HG03469 (cell line): Measurements from ENCODE around the gene STYXL1.
"Not testable (repeated sequence)": the region's sequence is repeated elsewhere in the genome, so short reads cannot be mapped to it uniquely, and the experiment has no call there.

Experiments used
- ATAC-seq: cut with Tn5 transposase; IDR thresholded peaks from one replicate; pipeline ENCODE4 v1.9.1; 2021; ENCODE audit warnings: mild to moderate bottlenecking, moderate library complexity, moderate number of reproducible peaks; ENCODE audit not compliant: unreplicated experiment

STYXL1 gene

GRCh38 chr7:76066716-76067503, 19.1 kb upstream of the STYXL1 start:
- ATAC-seq, result no peak

- ATAC-seq, result no peak
Measured at GRCh38 chr7:76065016-76065612, 17.3 kb upstream of the STYXL1 start.

- ATAC-seq, result no peak
Measured at GRCh38 chr7:76064208-76064970, 16.6 kb upstream of the STYXL1 start.

GRCh38 chr7:76063525-76063924, 15.7 kb upstream of the STYXL1 start:
- no peak for ATAC-seq

GRCh38 chr7:76063114-76063513, 15.3 kb upstream of the STYXL1 start:
- no peak for ATAC-seq

- ATAC-seq, result no peak
Measured at GRCh38 chr7:76062254-76062653, 14.5 kb upstream of the STYXL1 start.

GRCh38 chr7:76060842-76061241, 13.0 kb upstream of the STYXL1 start:
- no peak for ATAC-seq

GRCh38 chr7:76058745-76059144, 10.9 kb upstream of the STYXL1 start:
- not testable (repeated sequence) for ATAC-seq

- no peak for ATAC-seq
Measured at GRCh38 chr7:76057813-76058145, 10.0 kb upstream of the STYXL1 start.

- no peak for ATAC-seq
Measured at GRCh38 chr7:76057103-76057812, 9.5 kb upstream of the STYXL1 start.

GRCh38 chr7:76056241-76056640, 8.4 kb upstream of the STYXL1 start:
- ATAC-seq, result no peak

GRCh38 chr7:76054123-76055120, 6.6 kb upstream of the STYXL1 start:
- no peak for ATAC-seq

GRCh38 chr7:76053461-76053860, 5.7 kb upstream of the STYXL1 start:
- ATAC-seq, result no peak

- not testable (repeated sequence) for ATAC-seq
Measured at GRCh38 chr7:76052681-76053080, 4.9 kb upstream of the STYXL1 start.

GRCh38 chr7:76051840-76052239, 4.0 kb upstream of the STYXL1 start:
- ATAC-seq, result no peak

- ATAC-seq, result no peak
Measured at GRCh38 chr7:76050545-76050944, 2.7 kb upstream of the STYXL1 start.

GRCh38 chr7:76049295-76049694, 1.5 kb upstream of the STYXL1 start:
- ATAC-seq, result no peak

- no peak for ATAC-seq
Measured at GRCh38 chr7:76048668-76048988, 828 bp upstream of the STYXL1 start.

- ATAC-seq, result no peak
Measured at GRCh38 chr7:76047305-76047810, 442 bp downstream of the STYXL1 start.

GRCh38 chr7:76044375-76044865, 3.4 kb downstream of the STYXL1 start:
- no peak for ATAC-seq
